ENCODE results near the gene PIK3R1.

Gene PIK3R1

DNA sequence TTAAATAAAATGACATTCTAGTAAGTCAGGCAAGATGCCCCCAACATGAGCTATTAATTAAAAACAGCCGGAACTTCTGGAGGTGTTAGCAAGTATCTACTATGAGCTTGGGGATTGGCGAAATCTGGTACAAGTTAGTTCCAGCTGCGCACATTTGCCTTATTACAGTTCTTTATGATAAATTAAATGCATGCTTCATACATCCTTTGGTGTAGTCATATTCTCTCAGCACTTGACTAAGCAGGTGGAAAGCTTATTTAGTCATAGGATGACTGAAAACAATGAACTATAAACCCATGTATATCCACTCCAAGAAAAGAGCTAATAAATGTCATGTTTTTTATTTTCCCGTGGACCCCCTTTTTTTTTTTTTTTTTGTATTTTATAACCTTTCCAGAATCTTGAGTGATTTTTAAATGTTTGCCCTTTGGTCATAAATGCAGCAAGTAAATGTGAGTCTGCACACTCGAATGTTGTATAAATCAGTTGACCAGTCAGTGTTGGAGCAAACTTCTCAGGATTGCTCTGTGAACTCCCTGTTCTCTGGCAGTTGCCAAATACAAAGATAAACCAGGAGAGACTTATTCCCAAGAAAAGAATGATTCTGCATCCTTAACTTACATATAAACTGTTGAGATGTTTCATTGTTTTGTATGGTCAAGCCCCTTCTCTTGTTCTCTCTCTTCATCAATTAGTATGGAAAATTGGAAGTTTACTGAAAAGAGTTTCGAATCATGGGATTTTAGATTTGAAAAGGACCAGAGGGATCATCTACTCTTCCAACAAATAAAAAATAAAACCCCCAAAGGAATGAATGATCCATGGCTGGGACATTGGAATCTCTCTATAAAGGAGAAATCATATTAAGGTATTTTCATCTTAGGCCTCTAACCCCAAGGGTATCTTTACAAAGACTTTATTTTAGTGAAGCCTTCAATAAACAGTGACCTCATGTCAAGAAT lies 38.3 kb downstream of the PIK3R1 start:
- no peak for DNase-seq

DNA sequence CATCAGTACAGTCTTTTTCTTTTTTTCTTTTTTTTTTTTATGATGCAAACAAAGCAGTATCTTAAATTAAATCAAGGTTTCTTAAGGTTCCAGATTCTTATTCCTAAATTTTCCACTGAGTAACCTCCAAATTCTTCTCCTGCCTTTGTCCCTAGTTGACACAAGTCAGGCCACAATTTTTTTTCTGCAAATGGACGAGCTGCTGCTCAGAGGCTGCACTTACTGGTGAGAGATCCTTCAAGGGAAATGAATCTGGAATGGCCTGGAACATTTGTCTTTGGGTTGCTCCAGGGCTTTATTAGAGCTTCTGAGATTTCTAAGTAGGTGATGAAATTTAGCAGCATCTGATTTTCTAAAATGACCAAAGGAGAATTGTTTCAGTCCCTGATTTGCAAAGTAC lies 39.3 kb downstream of the PIK3R1 start:
- no peak for DNase-seq

DNA sequence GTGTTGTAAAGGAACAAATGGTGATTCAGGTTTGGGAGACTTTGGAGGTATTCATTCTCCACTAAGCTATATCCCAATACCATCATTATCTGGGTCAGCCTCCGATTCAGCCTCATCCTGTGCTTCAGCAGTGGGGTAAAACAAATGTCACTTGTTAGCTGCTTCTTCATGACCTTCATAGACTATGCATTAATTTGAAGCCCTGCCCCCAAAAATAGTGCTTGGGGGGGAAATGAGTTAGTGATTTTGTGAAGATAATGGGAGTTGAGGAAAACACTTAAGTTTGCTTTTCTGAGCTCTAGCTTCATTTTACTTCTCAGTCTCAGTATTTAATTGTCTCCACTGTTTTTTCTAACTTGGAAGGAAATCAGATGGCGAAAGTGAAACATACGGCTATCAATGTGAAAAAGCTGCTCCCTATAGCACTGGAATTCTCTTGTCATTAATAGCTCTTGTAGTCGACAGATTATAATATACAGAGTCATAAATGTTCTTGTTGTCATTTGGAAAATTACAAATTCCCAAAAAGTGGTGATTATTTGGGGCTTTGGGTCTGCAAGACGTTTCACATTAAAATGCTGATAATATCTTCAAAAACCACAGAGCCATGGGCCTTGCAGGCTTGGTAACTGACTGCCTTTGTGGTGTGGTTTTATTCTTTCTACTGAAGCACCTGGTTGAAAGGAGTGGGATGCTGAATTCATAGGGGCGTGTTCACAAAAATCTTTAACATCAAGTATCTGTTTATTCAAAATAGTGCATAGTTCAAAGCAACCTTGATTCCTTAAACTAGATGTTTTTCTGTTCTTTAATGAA lies 40.0 kb downstream of the PIK3R1 start:
- DNase-seq: no peak

DNA sequence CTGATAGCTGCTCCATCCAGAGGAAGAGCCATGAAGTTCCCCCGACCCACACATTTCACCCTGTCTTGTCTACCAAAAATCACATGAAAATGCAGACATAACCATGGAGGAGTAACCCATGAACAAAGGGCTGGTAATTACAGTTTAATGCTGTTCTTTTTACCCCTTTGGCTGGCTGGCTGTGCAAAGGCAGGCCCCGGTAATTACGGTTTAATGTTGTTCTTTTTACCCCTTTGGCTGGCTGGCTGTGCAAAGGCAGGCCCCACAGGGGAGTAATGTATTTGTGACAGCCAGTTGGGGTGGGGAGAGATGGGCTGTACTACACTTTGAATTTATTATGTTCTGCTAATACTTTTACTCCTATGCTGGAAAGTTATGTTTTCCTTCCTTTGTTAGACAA lies 41.7 kb downstream of the PIK3R1 start:
- DNase-seq: no peak

DNA sequence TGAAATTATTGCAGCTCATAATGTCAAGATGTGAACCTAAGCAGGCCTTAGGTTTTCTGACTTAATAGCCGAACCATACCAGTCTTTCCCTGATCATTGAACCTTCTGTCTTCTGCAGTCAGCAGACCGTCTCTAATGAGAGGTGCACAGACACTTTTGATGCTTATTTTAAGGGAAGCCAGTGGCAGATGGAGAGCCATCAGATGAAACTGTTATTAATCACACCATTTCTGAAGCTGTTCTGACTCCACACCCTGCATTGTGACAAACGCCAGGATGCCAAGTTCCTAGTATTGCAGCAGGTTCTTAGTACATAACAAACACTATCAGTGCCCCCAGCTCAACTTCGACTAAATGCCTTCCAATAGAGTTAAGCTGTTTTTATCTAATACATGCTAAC lies 43.0 kb downstream of the PIK3R1 start:
- DNase-seq: no peak

DNA sequence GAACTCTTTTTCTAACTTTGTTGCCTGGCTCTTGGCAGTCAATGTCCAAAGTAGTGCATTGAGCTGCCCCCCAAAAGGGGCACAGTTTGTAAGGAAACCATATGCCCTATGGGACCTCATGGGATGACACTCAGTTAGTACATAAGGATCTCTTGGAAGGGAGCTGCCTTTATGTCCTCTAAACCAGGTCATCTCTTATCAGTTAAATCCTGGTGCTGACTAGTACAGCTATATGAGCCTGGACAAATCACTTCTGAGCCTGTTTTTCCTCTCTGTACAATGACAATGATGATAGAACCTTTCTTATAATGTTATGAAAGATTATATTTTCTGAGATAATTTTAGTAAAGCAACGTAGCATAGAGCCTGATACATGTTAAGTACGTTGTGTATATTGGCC lies 44.1 kb downstream of the PIK3R1 start:
- no peak for DNase-seq

DNA sequence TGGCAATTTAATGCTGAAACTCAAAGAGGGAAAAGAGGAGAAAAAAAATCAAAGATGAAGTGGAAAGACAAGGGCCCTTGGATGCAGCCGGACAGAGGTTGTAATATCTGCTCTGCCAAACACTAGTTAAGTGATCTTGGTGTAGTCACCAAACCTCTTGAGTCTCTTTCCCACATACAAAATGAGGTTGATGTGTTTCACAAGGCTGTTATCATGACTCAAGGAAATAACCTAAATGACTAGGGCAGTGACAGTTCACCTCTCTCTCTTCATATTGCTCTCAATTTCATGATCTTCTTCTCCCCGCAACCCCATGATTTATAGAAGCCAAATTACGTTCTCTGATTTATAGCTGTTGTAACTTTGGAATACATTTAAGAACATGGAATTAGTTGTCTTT lies 44.9 kb downstream of the PIK3R1 start:
- no peak for DNase-seq

DNA sequence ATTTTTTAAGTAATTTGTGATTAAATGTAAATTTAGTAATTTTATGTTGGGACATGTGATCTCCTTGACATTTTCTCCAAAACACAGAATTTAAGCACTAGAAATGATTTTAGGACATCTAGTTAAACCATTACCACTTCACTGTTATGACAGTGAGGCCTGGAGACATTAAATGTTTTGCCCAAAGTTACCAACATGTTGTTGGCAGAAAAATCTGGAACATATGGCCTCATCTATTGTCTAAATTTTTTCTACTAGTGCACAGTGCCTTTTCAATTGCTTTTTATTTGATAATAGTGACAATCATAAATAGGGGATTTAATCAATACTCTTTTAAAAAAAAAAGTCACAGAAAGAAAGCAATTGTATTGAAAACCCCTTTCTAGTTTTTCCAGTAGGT lies 45.6 kb downstream of the PIK3R1 start:
- no peak for DNase-seq

DNA sequence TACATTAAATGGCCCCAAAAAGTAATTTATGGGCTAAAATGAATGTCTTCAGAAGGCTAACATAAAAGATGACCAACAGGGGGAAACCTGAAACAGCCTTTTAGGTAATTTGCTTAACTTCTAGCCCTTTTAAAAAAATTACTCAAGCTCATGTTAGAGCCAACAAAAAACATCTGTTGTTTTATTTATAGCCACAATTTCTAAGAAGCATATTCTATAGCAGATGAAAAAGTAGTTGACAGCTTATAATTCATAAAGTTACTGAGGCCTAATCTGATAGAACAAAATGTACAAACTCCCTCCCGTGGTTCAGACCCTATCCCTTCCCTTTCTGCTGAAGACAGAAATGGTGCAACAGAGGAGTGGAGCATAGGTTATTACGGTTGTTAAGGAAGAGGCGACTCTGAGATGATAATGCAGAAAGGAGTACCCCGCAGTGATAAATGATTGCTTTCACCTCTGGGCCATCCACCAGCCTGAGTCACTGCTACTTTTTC lies 46.1 kb downstream of the PIK3R1 start:
- DNase-seq: no peak

DNA sequence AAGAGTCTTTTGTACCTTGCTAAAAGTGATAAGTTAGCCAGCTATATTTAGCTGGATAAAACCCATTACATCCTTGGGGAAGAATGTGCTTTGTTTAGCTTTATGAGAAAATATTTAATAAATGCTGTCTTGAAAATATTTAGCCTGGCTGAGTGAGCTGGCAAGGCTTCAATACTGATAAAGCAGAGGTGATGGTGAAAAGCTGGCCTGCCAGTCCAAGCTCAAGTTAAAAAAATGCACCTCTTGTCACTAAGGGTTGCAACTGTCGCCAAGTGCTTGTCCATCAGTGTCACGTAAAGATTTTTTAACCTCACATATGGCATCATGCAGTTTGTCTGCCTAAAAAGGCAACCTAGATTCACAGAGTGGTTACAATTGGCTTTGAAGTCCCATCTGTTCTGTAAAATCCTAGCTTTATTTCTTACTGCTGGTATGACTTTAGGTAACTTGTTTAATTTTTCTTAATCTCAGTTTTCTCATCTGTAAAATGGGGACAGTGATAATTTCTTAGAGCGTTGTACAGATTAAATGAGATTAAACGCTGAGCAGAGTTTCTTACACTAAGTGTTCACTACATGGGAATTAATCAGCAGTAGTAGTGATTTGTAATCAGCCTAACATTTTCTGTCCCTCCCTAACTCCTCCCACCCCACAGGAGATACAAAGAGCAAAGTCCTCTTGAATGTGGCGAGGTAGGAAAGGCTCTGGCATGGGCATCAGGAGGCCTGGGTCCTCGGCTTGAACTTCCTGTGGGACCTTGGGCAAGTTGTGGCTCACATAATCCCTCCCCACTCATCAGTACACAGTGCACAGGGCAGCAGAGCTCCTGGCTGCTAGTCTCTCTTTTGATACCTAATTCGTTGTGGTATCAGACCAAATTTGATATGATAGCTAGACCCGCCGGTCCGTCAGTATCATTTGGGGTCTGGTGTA lies 48.7 kb downstream of the PIK3R1 start:
- no peak for DNase-seq

DNA sequence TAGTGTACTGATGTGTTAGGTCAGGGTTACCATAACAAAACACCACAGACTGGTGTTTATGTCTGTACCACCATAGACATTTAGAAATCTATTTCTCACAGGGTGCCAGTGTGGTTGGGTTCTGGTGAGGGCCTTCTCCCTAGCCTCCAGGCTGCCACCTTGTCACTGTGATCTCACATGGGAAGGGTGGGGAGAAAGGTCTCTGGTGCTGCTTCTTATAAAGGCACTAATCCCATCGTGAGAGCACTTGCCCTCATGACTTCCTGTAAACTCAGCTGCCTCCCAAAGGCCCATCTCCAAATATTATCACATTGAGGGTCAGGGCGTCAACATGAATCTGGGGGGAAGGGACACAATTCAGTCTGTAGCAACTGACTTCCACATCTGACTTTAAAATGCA lies 49.8 kb downstream of the PIK3R1 start:
- DNase-seq: no peak

DNA sequence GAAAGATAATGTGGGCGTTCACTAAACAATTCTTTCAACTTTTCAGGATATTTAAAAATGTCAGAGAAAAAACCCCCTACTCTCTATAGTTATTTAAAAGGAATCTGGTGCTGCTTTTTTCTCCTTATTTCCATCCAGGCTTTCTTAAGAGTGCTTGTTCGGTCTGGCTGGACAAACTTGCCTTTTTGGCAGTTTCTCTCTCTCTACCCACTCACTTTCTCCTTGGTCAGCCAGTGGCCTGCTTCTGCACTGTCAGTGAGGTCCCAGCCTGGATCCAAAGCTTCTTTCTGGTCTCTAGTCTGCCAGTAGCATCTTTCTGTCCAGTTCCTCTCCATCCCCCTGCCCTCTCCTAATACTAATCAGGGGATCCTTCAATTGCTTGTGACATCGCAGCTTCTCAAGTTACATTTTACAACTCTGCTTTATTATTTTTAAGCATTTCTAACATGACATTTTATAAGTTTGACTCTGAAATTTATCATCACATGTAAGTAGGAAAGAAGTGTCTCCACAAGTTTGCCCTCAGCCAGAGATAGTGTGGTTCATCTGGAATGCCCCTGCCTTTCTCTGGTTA lies 50.4 kb downstream of the PIK3R1 start:
- DNase-seq: no peak

DNA sequence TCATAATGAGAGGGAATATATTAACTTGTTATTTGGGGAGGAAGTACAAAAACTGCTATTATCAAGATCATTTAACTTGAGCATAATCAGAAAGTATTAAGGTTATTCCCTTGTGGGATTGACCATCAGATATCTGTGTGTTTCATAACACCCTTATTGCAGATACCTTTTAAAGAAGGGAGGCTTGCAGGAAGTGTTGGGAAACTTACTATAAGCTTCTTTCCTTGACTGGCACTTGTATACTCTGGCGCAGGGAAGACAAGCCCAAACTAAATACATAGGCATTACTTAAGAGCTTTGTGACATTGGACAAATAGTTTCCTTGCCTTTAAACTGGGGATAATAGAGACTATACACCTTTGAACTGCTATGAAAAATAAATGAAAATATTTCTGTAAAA lies 50.9 kb downstream of the PIK3R1 start:
- no peak for DNase-seq

DNA sequence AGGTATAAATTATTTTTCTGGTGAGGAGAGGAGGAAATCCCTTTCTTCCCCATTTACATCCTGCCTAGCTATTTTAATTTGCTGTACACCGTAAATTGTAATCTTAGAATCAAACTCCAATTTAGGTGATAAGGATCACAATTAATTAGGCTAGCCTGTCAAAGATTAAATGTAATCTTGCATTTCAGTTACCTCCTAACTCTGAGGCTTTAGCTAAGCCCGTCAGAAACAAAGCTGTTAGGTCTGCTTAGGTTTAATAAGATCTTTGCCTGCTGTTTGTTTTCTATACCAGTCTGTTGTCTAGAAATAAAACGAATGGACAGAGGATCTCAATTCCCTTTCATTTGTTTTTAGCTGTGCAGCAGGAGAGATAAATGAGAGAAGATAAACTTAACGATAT lies 51.5 kb downstream of the PIK3R1 start:
- no peak for DNase-seq

DNA sequence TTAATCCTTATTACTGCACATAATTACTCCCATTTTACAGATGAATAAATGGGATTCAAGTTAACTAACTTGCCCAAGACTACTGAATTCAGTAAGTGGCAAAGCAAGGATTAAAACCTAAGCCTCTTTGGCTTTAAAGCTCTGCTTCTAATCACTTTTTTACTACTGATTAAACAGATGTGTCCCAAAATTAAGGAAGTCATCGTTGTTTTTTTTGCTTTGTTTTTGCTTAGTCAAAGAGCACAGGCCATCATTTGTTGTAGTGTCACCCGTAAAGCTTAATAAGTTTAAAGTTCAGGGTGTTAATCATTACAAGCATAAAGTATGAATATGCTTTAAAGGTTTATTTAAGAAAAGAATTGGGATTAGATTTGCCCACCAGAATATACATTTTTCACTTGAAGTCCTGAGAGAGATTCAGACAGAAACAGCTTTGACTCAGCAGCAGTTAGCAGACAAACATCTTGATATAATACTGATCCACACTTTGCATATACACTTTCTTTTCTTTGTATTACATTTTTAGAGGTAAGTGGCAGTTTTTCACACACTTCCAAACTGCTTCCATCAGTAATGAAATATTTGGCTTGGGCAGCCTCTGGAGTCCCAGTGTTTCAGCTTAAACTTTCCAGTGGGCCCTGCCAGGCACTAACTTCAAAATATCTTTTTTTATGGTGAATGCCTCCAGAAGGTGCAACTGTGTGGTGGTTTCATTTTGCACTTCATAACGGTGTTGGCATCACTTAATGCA lies 52.7 kb downstream of the PIK3R1 start:
- no peak for DNase-seq

DNA sequence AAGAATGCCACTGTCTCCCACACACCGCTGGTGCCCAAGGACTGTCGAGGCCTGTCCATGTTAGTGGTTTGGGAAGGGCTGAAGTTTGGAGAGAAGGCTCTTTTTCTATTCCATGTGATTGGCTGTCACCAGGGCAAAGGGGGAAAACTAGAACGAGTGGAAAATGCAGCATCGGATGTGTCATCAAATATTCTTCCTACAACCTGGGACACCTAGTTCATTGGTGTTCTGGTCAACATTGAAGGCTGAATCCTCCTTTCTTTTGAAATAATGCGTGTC lies 53.2 kb downstream of the PIK3R1 start:
- DNase-seq: no peak

DNA sequence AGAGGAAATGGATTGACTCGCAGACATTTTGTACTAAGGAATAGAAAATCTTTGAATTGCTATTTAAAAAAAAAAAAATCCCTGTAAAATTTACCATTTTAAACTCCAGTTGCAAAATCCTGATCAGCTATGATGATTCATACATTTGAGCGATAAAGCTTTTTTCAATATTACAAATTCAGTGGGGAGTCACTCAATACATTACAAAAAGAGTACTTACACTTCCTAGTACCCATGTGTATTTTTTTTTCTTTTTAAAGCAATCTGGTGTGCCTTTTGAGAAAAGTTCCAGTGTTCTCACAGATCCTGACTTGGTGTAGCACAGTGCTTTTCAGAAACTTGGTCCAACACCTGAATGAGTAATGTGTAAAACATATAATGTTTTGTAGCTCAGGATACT lies 54.3 kb downstream of the PIK3R1 start:
- no peak for DNase-seq

DNA sequence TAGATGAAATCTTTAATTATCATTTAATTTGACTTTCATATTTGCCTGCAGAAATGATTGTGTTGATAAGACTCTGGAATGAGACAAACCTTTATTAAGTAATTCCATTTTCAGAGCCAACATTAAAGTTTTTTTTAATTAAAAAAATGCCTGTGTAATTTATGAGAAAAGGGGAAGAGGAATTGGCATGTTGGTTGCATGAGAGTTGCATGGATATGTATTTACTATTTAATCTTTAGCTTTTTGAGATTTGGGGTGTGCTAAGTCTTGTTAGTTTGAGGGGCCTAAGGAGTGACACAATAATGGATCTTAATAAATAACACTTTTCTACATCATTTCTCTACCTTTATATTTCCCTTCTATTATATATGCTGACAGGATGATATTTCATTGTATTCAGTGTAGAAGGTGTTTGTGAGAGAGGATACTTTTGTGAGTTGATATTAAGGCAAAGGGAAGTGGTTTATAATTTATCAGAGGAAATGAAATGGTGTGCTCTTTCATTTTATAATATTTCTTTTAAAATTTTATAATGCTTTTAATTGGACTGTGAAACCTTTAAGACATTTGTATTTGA lies 54.9 kb downstream of the PIK3R1 start:
- no peak for DNase-seq

DNA sequence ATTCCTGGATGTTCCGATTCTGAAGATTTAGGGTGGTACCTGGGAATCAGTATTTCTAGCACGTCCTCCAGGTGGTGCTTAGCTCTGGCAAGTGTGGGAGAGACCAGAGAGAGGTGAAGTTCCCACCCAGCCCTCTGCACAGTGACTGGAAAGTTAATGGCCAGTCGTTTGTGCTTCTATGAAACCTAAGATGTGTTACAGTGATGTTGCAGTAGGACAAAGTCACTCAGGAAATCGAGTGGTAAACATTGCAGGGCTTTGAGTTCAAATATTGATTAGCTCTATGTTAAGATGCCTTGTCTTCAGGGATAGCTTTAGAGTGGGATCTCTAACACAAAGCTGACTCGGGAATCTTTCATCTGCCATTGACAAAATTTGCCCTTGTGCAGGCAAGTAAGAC lies 55.6 kb downstream of the PIK3R1 start:
- DNase-seq: no peak

DNA sequence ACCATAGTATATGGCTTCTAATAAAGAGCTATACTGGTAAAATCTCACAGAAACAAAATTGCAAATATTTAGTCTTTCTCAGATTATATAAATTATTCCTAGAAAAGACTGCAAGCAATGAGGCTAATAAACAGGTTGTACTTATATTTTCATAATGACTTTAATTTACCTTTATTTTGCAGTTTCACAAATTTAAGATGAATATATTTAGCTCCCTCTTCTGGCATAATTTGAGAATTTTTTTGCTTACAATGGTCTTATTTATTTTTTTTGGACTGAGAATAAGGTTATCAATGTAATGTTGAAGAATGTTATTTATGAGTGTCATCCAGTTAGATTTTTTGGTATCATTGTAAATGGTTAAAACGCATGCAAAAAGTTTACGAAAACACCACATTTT lies 56.7 kb downstream of the PIK3R1 start:
- DNase-seq: no peak

DNA sequence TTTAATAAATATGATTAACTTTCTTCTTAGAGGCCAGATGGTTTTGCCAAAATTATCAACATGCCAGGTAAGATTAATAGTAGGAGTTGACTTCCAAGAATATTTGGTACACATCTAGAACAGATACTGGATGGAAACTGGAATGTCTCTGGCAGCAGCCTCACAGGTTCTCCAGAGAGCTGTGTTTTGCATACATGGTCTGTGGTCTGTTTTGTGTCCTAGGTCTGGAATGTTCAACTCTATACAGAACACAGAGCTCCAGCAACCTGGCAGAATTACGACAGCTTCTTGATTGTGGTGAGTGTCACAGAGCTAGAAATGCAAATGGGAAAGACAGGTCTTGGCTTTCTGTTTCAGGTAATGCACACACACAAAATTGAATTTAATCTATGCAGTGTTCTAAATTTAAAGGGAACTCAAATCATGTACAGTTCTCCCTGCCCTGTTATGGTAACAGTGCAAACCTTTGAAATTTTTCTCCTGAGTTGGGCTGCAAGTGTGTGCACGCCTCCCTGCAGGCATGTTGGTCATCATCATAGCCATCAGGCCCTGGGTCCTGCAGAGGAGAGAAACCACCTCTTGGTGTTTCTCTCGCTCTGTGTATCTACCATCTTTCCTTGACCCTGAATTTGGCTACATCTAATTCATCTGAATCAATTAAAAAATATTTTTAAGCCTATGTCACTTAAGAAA lies 58.3 kb downstream of the PIK3R1 start:
- no peak for DNase-seq

All from retina (tissue), 1 donor.